Peyer's patch (tissue), 4 donors: Measurements from ENCODE around the gene LAPTM5. TPM values are rescaled to one million over a fixed set of nuclear protein-coding genes. Genes with fewer than 3 reads are reported as not detected.

Source experiments
- DNase-seq, 3 donors: peaks; one replicate each; pipeline ENCODE4 v3.0.0-alpha.2; 2017 to 2019
- H3K27ac ChIP-seq, 4 donors: fragments of 200-600 bp; sonication (generic); one replicate each; pipeline ENCODE4 v1.5.1; 2016 to 2019
- H3K27me3 ChIP-seq, 2 donors: fragments of 200-600 bp; sonication (generic); one replicate each; pipeline ENCODE4 v1.5.1; 2019
- H3K36me3 ChIP-seq, 3 donors: fragments of 200-600 bp; sonication (generic); one replicate each; pipeline ENCODE4 v1.5.1; 2016 to 2019
- H3K4me1 ChIP-seq, 4 donors: fragments of 200-600 bp; sonication (generic); one replicate each; pipeline ENCODE4 v1.5.1; 2016 to 2019
- H3K4me3 ChIP-seq, 4 donors: fragments of 200-600 bp; sonication (generic); 1 replicate in 3 of 4; 2 replicates in 1 of 4; pipeline ENCODE4 v1.5.1; 2016 to 2019; ENCODE audit warnings: mild to moderate bottlenecking in 1 of 4
- H3K9me3 ChIP-seq, 4 donors: fragments of 200-600 bp; sonication (generic); one replicate each; pipeline ENCODE4 v1.5.1; 2016 to 2019; ENCODE audit warnings: mild to moderate bottlenecking in 1 of 4
- CTCF ChIP-seq, 6 experiments: fragments of 450-650 bp in 4 of 6; fragments of 200-600 bp in 2 of 6; sonication (generic) in 1 of 6; IDR thresholded peaks; one replicate each; pipeline ENCODE4 v1.5.1; 2017 to 2019; ENCODE audit warnings: antibody characterized with exemption in 6 of 6, mild to moderate bottlenecking in 3 of 6, moderate library complexity in 1 of 6
- POLR2A ChIP-seq, 2 donors: fragments of 450-650 bp; IDR thresholded peaks; one replicate each; pipeline ENCODE4 v1.5.1; 2017; ENCODE audit warnings: antibody characterized with exemption in 2 of 2, mild to moderate bottlenecking in 2 of 2, moderate library complexity in 2 of 2
- total RNA-seq, 4 donors: library from RNA; depleted of rRNA; stranded (reverse); fragments of >200 nt; gene quantifications; one replicate each; pipeline ENCODE4 v1.1.0, GENCODE V29; 2016

Gene LAPTM5
- 10 to 100 TPM; 10.3 to 77.6 (median 18.3) TPM for total RNA-seq

GRCh38 chr1:30757352-30758120 lies at the start of gene LAPTM5:
Gene LAPTM5, minus strand, starts transcription at chr1:30757774. Its CDS starts 29 bp downstream, at chr1:30757745.
- H3K9me3 ChIP-seq = no peaks in the 10 kb centered on the region
- peaks cover 0 to 46% (median 20%) of the 10 kb centered on the region in 4 donors for H3K4me1 ChIP-seq
- peak in 2 of 3 donors; percentile 92 for DNase-seq
- peak within 1 kb of the TSS; percentile 81 to 97 (median 88) for H3K27ac ChIP-seq
- no peaks in the 10 kb centered on the region for H3K27me3 ChIP-seq
- H3K4me3 ChIP-seq = peak within 1 kb of the TSS; percentile 47 to 70 (median 60)
- TF ChIP-seq POLR2A (IDR thresholded peaks at IDR 0.05) (peak; percentile 17 to 45), CTCF (IDR thresholded peaks at IDR 0.05) (no peak)
- H3K36me3 ChIP-seq = no peaks in the 10 kb centered on the region

GRCh38 chr1:30806381-30807317 lies 49.1 kb upstream of the LAPTM5 start:
- peaks cover 0 to 11% (median 0%) of the 10 kb centered on the region in 4 donors for H3K4me1 ChIP-seq
- no peak overlapping the region for H3K4me3 ChIP-seq
- H3K27ac ChIP-seq = no peak overlapping the region
- no peaks in the 10 kb centered on the region for H3K9me3 ChIP-seq
- TF ChIP-seq POLR2A (IDR thresholded peaks at IDR 0.05) = no peak
- TF ChIP-seq CTCF (IDR thresholded peaks at IDR 0.05) = no peak
- H3K27me3 ChIP-seq = peaks cover 0 to 4% of the 10 kb centered on the region in 2 donors
- H3K36me3 ChIP-seq = no peaks in the 10 kb centered on the region
- no peak for DNase-seq

GRCh38 chr1:30805304-30806003 lies 47.9 kb upstream of the LAPTM5 start:
- peaks cover 0 to 4% of the 10 kb centered on the region in 2 donors for H3K27me3 ChIP-seq
- no peaks in the 10 kb centered on the region for H3K9me3 ChIP-seq
- no peaks in the 10 kb centered on the region for H3K36me3 ChIP-seq
- DNase-seq = no peak
- H3K4me1 ChIP-seq = peaks cover 0 to 11% (median 0%) of the 10 kb centered on the region in 4 donors
- TF ChIP-seq POLR2A (IDR thresholded peaks at IDR 0.05) = no peak
- no peak overlapping the region for H3K4me3 ChIP-seq
- H3K27ac ChIP-seq = no peak overlapping the region

GRCh38 chr1:30804822-30805221 lies 47.2 kb upstream of the LAPTM5 start:
- Histone ChIP-seq H3K4me1 (peaks cover 0 to 11% (median 0%) of the 10 kb centered on the region in 4 donors), H3K27me3 (peaks cover 0 to 4% of the 10 kb centered on the region in 2 donors), H3K9me3 (no peaks in the 10 kb centered on the region), H3K4me3 (no peak overlapping the region), H3K36me3 (no peaks in the 10 kb centered on the region), H3K27ac (no peak overlapping the region)
- TF ChIP-seq CTCF (IDR thresholded peaks at IDR 0.05) = no peak
- no peak for TF ChIP-seq POLR2A (IDR thresholded peaks at IDR 0.05)
- no peak for DNase-seq

- Histone ChIP-seq H3K27me3 (peaks cover 0 to 4% of the 10 kb centered on the region in 2 donors), H3K36me3 (no peaks in the 10 kb centered on the region), H3K4me1 (peaks cover 0 to 11% (median 0%) of the 10 kb centered on the region in 4 donors), H3K4me3 (no peak overlapping the region), H3K27ac (no peak overlapping the region), H3K9me3 (no peaks in the 10 kb centered on the region)
- no peak for TF ChIP-seq POLR2A (IDR thresholded peaks at IDR 0.05)
- TF ChIP-seq CTCF (IDR thresholded peaks at IDR 0.05) = no peak
- no peak for DNase-seq
Observed at GRCh38 chr1:30804352-30804751, 46.8 kb upstream of the LAPTM5 start.
